Stimulated activated CD4-positive, alpha-beta T cell treated with anti-CD3 and anti-CD28 coated beads, Interleukin-1b, Interleukin-23, amount 100 ng/mL, for 1 hour (primary cell): Measurements from ENCODE around the gene FGF14.

Source experiments
- DNase-seq, 2 donors: peaks; one replicate each; pipeline ENCODE4 v3.0.0-alpha.2; 2020; ENCODE audit warnings: low read depth in 2 of 2

Gene FGF14

DNA sequence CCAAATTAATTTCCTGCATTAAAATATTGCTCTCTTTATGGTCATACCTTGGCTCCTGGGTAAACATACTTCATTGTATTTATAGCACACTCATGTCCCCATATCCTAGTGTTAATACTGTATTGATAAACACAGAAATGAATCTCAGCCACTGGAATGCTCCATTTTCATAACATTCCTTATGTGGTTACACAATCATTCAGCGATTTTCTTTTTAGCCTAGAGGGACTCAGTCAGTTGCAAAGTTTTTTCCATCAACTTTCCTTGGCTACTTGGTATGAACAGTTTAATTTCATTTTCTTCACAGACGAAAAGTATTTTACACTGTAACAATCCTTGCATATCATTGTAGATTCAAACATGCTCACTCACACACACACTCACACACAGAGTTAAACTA, 471.5 kb downstream of the FGF14 start:
- no peak for DNase-seq

DNA sequence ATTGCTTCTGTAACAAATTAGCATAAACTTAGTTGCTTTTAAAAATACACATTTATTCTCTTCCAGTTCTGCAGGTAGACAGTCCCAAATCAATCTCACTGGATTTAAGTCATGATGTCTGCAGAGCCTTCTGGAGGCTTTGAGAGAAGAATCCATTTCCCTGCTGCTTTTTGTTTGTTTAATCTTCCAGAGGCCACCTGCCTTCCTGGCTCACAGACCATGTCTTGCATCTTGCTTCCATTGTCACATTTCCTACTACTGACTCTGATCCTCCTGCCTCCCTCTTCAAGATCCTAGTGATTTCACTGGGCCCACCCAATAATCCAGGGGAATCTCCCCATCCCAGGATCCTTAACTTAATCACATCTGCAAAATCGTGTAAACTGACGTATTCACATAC, 476.1 kb downstream of the FGF14 start:
- DNase-seq, result no peak

DNA sequence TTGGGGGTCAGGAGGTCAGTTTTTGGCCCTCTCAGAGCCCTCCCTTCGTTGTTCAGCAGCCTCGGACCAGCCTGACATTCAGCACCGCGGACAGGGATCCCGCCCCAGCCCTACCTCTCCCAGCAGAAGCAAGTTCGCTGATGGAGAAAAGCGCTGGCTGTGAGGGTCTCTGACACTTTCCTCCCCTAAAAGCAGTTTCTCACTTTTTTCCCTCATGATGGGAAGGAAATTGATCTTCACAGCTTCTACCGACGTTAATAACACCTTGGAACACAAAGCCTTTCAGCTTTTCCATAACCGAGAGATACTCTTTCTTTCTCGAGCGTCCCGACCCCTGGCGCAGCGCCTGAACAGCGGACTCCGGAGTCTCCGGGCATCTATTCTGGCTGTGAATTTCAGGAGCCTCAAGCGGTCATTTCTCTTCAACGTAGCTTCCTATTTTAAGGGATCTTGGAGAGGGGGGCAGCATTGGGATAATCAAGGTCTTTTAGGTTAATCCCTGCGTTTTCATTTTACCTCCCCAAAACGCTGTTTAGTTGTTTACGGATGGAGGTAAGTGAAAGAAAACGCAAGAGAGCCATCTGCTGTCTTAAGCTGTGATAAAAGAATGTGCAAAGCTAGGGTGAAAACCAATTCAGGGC, 482.2 kb downstream of the FGF14 start:
- no peak for DNase-seq

DNA sequence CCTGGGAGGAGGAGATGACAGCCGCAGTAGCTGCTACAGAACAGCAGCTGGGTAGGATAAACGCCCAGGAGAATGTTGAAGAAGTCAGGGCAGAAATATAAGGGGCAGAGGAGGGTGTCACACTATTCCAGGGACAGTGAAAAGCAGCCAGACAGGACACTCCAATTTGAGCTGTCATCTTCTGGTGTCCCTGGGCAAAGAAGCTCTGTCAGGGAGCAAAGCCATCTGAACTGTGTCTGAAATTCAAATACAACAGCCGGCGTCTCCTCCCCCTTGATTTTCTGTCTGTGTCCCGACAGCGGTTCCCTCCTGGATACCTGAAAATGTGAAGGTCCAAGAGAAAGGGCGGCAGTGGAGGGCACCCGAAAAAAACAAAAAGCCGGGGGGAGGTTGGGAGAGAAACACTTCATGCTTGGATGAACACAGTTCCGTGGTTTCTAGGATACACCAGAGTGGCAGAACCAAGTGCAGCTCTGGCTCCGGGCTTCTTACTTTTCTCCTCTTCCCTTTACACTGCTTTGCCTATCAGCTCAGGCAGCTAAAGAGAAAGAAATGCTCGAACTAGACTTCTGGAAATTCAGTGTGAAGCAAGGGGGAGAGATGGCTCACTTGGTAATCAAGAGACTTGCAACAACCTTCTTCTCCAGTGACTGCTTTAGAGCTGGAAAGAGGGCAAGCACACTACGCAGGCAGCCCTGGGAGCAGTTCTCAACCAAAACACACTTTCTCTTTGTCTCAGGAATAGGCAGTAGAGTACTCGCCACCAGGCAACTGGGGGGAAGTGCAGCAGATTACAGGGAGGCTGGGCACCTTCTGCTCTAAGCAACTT, 483.8 kb downstream of the FGF14 start:
- DNase-seq, result no peak

- DNase-seq, result no peak
Observed at GRCh38 chr13:101917475-101917810, 484.4 kb downstream of the FGF14 start.

DNA sequence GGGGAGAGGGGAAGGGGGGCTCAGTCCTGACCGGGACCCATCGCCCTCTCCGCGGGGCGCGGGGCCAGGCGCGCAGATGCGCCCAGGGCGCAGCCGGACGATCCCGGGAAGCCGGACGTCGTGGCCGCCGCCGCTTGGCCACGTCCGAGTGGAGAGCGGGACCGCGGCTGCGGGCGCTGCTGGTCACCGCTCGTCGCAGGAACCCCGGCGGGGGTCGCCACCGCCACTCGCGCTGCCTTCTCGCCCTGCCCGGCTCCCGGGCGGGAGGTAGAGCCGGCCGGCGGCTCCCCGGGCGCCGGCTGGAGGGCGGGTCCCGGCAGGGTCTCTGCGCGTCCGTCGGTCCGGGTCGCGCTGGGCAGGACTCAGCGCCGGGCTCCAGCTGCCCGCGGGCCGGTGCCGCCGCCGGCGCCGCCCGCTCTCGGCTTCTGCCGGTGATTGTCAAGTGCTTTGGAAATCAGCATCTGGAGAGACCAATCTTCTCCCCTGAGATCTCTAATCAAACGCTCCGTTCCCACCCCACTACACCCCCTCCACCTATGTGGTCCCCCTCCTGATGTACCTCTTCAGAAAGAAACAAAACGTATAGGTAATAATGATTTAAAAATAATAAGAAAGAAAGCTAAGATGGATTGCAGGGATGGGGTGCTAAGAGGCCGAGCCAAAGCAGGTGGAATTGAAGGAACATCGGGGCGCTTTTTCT, 484.9 kb downstream of the FGF14 start:
- no peak for DNase-seq

GRCh38 chr13:101916108-101916774, 485.6 kb downstream of the FGF14 start:
- no peak for DNase-seq

GRCh38 chr13:101915755-101916107, 486.1 kb downstream of the FGF14 start:
- DNase-seq, result no peak

DNA sequence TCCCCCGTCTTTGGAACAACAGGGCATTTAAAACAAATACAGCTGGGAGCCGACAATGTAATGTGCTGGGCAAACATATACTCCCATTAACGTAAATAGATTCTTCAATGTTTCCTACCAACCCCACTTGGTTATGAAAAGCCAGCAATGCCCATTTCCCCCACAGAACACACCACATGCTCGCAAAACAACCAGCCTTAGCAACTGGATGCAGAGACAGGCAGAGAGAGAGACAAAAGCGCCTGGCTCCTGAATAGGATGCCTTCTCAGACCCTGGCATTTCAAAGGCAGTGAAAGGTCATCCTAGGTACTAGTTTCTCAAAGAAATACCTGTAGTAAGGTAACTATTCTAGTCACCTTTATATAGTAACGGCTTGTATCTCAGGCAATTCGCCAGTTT, 486.5 kb downstream of the FGF14 start:
- no peak for DNase-seq

DNA sequence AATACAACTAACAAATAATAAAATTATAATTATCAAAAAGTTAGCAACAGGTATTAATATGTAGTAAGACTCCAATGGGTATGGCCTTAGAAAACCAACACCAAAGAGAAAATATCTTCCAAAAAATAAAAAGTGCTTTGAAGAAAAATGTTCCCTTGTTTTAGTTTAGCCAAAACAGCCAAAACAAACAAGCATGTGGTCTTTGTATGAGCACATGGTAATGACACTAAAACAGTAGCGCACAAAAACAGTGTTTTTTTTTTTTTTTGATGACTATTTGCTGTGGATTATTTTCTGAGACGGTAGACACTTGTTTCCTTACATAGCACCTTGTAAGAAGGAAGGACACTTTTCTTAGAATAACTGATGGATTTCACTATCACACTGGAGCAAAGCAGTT, 490.1 kb downstream of the FGF14 start:
- no peak for DNase-seq

- no peak for DNase-seq
Observed at GRCh38 chr13:101903890-101904289, 498.0 kb downstream of the FGF14 start.

- no peak for DNase-seq
Observed at GRCh38 chr13:101898676-101899075, 503.2 kb downstream of the FGF14 start.

DNA sequence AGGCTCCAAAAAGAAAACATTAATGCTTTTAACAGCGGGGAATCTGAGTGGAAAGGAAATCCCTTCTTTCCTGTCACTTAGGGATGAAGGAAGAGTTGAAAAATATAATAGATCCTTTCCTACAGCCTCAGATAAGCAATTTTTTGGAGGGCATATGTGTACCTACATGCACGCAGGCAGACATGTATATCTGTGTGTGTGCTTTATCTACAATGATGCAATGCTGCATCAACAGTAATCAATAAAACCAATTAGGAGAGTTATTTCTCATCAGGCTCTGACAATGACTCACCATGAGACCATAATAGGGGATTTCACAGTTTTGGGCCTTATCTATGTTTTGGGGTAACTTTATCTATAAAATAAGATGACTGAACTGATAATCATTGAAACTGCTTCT, 505.3 kb downstream of the FGF14 start:
- no peak for DNase-seq

DNA sequence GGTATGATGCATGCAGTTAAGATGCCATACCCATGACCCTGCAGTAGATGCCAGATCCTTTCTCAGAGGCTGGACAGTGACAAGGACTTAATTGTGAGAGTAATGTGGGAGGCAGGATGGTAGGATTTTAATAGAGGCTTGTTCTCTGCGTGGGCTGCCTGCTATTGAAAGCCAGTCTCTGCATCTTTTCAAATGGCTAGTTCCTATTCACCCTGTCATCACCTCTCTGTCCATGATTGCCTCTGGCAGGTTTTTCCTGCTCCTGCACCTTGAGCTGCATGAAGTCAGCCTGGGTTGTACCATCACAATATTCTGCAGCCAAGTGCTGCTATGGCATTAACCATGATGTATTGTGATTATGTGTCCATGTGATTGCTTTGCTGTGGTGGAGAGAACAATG, 508.8 kb downstream of the FGF14 start:
- DNase-seq, result no peak

DNA sequence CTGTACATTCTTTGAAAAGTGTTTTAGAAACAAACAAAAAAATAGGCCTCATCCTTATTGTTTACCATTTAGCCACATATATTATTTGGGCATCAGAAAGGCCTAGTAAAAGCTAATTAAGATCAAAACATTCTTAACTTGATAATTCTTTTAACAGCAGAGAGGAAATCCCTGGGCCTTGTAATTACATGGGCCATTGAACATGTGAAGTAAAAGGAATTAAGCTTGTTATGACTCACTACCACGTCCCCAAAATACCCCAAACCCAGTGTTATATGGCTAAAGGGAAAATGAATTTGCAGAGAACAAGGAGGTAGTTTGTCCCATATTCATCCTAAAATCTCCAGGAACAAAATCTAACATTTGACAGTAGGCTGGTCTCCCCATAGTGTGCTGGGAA, 509.6 kb downstream of the FGF14 start:
- no peak for DNase-seq

DNA sequence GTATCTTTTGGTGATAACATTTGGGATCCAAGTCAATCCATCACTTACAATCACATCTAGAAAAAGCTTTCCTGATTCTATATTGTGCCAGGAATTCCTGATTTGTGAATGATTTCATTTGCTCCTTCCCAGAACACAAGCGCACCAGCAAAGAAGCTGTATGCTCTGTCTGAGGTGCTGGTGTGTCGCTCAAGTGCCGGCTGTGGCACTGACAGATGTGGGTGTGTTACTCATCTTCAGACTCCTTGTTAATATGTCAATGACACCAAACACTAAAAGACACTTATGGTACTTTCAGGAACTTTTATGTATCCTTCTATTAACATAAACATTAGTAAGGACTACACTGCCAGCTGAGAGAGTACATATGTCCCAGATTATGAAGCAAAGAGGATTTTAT, 520.3 kb downstream of the FGF14 start:
- DNase-seq, result no peak

GRCh38 chr13:101880581-101880980, 521.3 kb downstream of the FGF14 start:
- DNase-seq, result no peak

GRCh38 chr13:101876951-101877350, 524.9 kb downstream of the FGF14 start:
- no peak for DNase-seq

DNA sequence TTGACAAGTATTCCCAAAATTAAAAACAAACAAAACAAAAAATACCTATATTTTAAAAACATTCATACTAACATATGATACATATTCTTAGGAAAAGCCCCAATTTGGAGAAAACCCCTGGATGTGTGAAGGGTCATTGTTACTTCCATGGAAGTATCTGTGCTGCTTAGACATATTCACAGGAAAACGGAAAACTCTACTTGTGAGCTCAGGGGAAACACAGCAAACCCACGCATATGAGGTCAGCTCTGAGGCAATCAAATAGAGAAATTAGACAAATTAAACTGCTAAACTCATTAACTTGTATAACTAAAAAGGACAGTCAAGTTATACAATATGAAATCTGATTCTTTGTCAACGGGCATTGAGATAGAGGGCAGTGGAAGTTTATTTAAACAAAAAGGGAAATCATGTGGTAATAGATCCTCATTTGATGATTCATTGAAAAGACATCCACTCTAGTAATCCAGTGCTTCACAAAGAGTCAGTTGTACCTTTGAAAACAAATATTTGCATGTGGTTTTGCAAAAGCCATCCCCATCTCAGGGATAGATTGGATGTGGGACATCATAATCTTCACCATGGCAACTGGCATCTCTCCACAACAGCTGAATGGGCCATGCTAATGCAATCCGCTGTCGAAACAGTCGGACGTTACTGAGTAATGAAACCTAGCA, 526.0 kb downstream of the FGF14 start:
- DNase-seq, result no peak

DNA sequence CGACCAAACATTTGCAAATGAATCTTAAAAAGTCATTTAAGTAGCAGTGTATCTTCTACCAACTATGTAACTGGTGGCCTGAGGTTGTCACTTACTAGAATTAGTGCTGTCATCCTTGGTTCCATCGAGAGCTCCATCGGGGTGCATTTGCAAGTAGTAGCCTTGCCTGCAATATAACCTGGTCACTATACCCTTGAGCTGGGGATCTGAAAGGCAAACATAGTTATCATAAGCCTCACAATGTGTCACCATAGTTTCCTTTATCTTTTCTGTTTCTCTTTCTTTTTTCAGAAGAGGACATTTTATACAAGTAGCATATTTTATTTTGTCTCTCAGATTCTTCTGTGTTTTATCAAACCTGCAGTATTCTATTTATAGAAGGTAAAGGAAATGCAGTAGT, 526.8 kb downstream of the FGF14 start:
- no peak for DNase-seq

DNA sequence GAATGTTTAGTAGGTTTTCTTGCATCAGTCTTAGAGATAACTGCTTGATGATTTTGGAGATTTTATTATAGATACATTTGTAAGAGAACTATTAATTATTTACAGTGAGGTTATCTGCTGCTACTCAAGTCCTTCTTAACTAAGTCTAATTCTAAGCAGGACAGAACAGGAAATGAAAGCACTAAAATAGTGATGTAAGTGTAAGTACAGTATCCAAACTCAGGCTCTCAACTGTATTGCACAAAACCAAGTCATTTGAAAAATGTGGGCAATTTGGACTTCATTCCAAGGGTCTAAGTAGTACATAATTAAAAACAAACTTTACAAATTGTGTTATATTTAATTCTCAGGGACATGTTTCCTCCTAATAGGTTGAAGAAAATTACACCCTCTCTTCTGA, 532.3 kb downstream of the FGF14 start:
- no peak for DNase-seq
